ENCODE results near the gene TUBGCP4. TPM values are rescaled to one million over a fixed set of nuclear protein-coding genes. Genes with fewer than 3 reads are reported as not detected.

The TUBGCP4 gene
- total RNA-seq, 1 experiment from 2014 or later = 31.9 TPM

GRCh38 chr15:43325039-43325684 lies 45.7 kb upstream of the TUBGCP4 start:
- Histone ChIP-seq H3K36me3 (ENCODE audit: control insufficient read depth, insufficient read depth, low read length) (no peaks in the 10 kb centered on the region), H3K4me1 (ENCODE audit: control insufficient read depth, insufficient read depth, low read length) (peaks cover 7% of the 10 kb centered on the region), H3K27me3 (ENCODE audit: control insufficient read depth, insufficient read depth, low read length) (no peaks in the 10 kb centered on the region; the same call in 1 of the 2 replicates), H3K4me3 (ENCODE audit: low read depth in 2 of 2, low read length in 2 of 2) (no peak overlapping the region), H3K9me3 (ENCODE audit: control insufficient read depth, insufficient read depth, low read depth, low read length) (no peaks in the 10 kb centered on the region), H3K27ac (ENCODE audit: low read length) (no peak overlapping the region)
- intact Hi-C loops (cut with micrococcal nuclease; ENCODE audit: unreplicated experiment) = no loop called here
- ChIA-PET CTCF (no interaction called here), POLR2A (no interaction called here)
- in situ Hi-C loops (cut with HindIII; ENCODE audit: low pct_unique_long_range_greater_than_20kb, low sequenced_read_pairs) = no loop called here
- TF ChIP-seq REST (IDR thresholded peaks at IDR 0.05; ENCODE audit: insufficient read depth in 1 of 2, low read depth in 2 of 2, low read length in 1 of 2) = no peak
- TF ChIP-seq SIN3A (IDR thresholded peaks at IDR 0.05; ENCODE audit: borderline replicate concordance, insufficient read depth, low read depth, low read length) = no peak
- TF ChIP-seq TCF7L2 (IDR thresholded peaks at IDR 0.05; ENCODE audit: low read depth, low read length) = no peak
- no peak for TF ChIP-seq POLR2AphosphoS5 (IDR thresholded peaks at IDR 0.05; ENCODE audit: low read depth, low read length)
- no peak for TF ChIP-seq CTCF (IDR thresholded peaks at IDR 0.05)
- ATAC-seq (no peak), DNase-seq (ENCODE audit: low read depth, low spot score) (no peak)
- no TSS peak for BruUV-seq (replicated peaks)

GRCh38 chr15:43329217-43329959 lies 41.5 kb upstream of the TUBGCP4 start:
- TF ChIP-seq POLR2AphosphoS5 (IDR thresholded peaks at IDR 0.05; ENCODE audit: low read depth, low read length) = no peak
- no peak for TF ChIP-seq TCF7L2 (IDR thresholded peaks at IDR 0.05; ENCODE audit: low read depth, low read length)
- H3K36me3 ChIP-seq (ENCODE audit: control insufficient read depth, insufficient read depth, low read length) = no peaks in the 10 kb centered on the region
- no peak for DNase-seq (ENCODE audit: low read depth, low spot score)
- no peaks in the 10 kb centered on the region for H3K9me3 ChIP-seq (ENCODE audit: control insufficient read depth, insufficient read depth, low read depth, low read length)
- BruUV-seq (replicated peaks) = no TSS peak
- H3K27ac ChIP-seq (ENCODE audit: low read length) = peak overlapping the region; percentile 98
- peak overlapping the region; percentile 79 to 98 for H3K4me3 ChIP-seq (ENCODE audit: low read depth in 2 of 2, low read length in 2 of 2)
- CTCF ChIA-PET = no interaction called here
- H3K27me3 ChIP-seq (ENCODE audit: control insufficient read depth, insufficient read depth, low read length) = no peaks in the 10 kb centered on the region
- intact Hi-C loops (cut with micrococcal nuclease; ENCODE audit: unreplicated experiment) = no loop called here
- POLR2A ChIA-PET = no interaction called here
- H3K4me1 ChIP-seq (ENCODE audit: control insufficient read depth, insufficient read depth, low read length) = peaks cover 17% of the 10 kb centered on the region
- in situ Hi-C loops (cut with HindIII; ENCODE audit: low pct_unique_long_range_greater_than_20kb, low sequenced_read_pairs) = no loop called here
- no peak for ATAC-seq

Data from Panc1 (cell line).